ENCODE data around the gene TMEM145. TPM values are rescaled to one million over a fixed set of nuclear protein-coding genes. Genes with fewer than 3 reads are reported as not detected.

The TMEM145 gene
- total and polyA plus RNA-seq, 9 of the 15 experiments (the other 6 are each of a cell fraction or from before 2014, with no cell fraction given), result 0.80 to 5.5 (median 1.9) TPM; not detected in 3

- no peak for TF ChIP-seq NR1H2 (CRISPR knock-in tag; IDR thresholded peaks at IDR 0.05)
- TF ChIP-seq, protein P1, sequence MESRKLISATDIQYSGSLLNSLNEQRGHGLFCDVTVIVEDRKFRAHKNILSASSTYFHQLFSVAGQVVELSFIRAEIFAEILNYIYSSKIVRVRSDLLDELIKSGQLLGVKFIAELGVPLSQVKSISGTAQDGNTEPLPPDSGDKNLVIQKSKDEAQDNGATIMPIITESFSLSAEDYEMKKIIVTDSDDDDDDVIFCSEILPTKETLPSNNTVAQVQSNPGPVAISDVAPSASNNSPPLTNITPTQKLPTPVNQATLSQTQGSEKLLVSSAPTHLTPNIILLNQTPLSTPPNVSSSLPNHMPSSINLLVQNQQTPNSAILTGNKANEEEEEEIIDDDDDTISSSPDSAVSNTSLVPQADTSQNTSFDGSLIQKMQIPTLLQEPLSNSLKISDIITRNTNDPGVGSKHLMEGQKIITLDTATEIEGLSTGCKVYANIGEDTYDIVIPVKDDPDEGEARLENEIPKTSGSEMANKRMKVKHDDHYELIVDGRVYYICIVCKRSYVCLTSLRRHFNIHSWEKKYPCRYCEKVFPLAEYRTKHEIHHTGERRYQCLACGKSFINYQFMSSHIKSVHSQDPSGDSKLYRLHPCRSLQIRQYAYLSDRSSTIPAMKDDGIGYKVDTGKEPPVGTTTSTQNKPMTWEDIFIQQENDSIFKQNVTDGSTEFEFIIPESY (CRISPR knock-in tag; IDR thresholded peaks at IDR 0.05), result no peak
- no peak for TF ChIP-seq TSHZ1 (CRISPR knock-in tag; IDR thresholded peaks at IDR 0.05)
- no peak for TF ChIP-seq MCM2 (IDR thresholded peaks at IDR 0.05; ENCODE audit: low read depth)
- TF ChIP-seq MNT (conservative IDR thresholded peaks at IDR 0.05), result peak; percentile 40 to 67; a peak in 2 of 4 replicates
- no peak; the same call in 1 of the 2 replicates for TF ChIP-seq ZNF764 (CRISPR knock-in tag; IDR thresholded peaks at IDR 0.05; ENCODE audit: low read depth)
- no peak for TF ChIP-seq OTX1 (CRISPR knock-in tag; IDR thresholded peaks at IDR 0.05)
- TF ChIP-seq ZBED1 (IDR thresholded peaks at IDR 0.05), result no peak
- no peak for TF ChIP-seq C11orf30 (IDR thresholded peaks at IDR 0.05; ENCODE audit: low read depth)
- TF ChIP-seq, protein P2, sequence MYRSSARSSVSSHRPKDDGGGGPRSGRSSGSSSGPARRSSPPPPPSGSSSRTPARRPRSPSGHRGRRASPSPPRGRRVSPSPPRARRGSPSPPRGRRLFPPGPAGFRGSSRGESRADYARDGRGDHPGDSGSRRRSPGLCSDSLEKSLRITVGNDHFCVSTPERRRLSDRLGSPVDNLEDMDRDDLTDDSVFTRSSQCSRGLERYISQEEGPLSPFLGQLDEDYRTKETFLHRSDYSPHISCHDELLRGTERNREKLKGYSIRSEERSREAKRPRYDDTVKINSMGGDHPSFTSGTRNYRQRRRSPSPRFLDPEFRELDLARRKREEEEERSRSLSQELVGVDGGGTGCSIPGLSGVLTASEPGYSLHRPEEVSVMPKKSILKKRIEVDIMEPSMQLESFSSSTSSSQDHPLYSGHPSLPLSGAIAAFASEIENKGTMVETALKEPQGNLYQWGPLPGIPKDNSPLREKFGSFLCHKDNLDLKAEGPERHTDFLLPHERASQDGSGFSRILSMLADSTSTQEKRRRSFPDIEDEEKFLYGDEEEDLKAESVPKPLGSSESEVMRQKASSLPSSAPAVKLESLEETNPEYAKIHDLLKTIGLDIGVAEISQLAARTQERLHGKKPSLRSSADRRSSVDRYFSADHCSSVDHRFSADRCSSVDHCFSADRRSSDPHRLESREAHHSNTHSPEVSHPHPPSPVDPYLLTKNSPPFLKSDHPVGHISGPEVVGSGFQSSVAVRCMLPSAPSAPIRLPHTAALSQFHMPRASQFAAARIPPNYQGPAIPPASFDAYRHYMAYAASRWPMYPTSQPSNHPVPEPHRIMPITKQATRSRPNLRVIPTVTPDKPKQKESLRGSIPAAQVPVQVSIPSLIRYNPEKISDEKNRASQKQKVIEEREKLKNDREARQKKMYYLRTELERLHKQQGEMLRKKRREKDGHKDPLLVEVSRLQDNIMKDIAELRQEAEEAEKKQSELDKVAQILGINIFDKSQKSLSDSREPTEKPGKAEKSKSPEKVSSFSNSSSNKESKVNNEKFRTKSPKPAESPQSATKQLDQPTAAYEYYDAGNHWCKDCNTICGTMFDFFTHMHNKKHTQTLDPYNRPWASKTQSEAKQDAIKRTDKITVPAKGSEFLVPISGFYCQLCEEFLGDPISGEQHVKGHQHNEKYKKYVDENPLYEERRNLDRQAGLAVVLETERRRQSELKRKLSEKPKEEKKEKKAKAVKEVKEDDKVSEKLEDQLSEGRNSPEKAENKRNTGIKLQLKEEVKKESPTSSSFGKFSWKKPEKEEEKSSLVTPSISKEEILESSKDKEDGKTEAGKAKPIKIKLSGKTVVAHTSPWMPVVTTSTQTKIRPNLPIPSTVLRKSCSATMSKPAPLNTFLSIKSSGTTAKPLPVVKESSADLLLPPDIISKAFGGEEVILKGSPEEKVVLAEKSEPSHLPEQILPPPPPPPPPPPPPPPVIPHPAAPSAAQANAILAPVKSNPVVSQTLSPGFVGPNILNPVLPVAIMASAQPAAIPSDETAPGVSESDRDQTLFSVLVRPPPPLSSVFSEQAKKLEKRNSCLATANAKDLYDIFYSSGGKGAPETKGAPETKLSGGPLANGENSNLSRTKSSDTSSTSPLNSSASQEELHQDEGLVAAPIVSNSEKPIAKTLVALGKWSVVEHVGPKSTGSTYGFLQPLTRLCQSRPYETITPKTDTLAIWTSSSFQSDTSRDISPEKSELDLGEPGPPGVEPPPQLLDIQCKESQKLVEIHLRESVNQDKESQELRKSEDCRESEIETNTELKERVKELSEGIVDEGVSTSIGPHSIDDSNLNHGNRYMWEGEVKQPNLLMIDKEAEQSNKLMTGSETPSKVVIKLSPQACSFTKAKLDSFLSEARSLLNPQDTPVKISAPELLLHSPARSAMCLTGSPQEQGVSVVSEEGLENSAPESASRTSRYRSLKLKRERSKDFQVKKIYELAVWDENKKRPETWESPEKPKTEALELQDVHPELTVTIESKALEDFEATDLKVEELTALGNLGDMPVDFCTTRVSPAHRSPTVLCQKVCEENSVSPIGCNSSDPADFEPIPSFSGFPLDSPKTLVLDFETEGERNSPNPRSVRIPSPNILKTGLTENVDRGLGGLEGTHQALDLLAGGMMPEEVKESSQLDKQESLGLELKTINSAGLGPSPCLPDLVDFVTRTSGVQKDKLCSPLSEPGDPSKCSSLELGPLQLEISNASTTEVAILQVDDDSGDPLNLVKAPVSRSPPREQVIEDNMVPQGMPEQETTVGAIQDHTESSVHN (IDR thresholded peaks at IDR 0.05; ENCODE audit: borderline replicate concordance in 1 of 2, low read depth in 1 of 2), result no peak
Measured at GRCh38 chr19:42279902-42280814, 33.0 kb upstream of the TMEM145 start (continued).

All from K562 (cell line).